Measurements from ENCODE around the gene NRIP1. TPM values are rescaled to one million over a fixed set of nuclear protein-coding genes. Genes with fewer than 3 reads are reported as not detected.

The NRIP1 gene
- total RNA-seq, 2 donors from 2014 or later, result 29.9 to 35.9 TPM

GRCh38 chr21:15077529-15078145, 12.8 kb upstream of the NRIP1 start:
- H3K4me3 Mint-ChIP-seq, result no peak overlapping the region
- no peaks in the 10 kb centered on the region for H3K9me3 Mint-ChIP-seq
- no peak for DNase-seq
- H3K9ac ChIP-seq (ENCODE audit: extremely low read depth, low read length, poor library complexity, severe bottlenecking), result no peak overlapping the region
- no peak overlapping the region for H3K27ac Mint-ChIP-seq
- no peak overlapping the region for H3K27ac ChIP-seq (ENCODE audit: low read depth, low read length)
- no peaks in the 10 kb centered on the region for H3K27me3 Mint-ChIP-seq (ENCODE audit: insufficient read depth)
- H3K36me3 ChIP-seq (ENCODE audit: control insufficient read depth, insufficient read depth, low read length), result no peaks in the 10 kb centered on the region
- H3K27me3 ChIP-seq (ENCODE audit: control insufficient read depth, insufficient read depth, low read length, poor library complexity, severe bottlenecking), result no peaks in the 10 kb centered on the region
- no peaks in the 10 kb centered on the region for H3K9me3 ChIP-seq (ENCODE audit: control insufficient read depth, low read length)
- no peak for TF ChIP-seq CTCF (conservative IDR thresholded peaks at IDR 0.05)
- peaks cover 3% of the 10 kb centered on the region for H3K4me1 ChIP-seq (ENCODE audit: control insufficient read depth, insufficient read depth, low read length)
- H3K4me1 Mint-ChIP-seq, result peaks cover 7% of the 10 kb centered on the region
- 97% methylated on average over 4 of the region's 4 CpGs; no CpG with 5 or more reads in 1 of the 2 experiments for WGBS, 2 experiments (ENCODE audit: insufficient coverage in 1 of 2, insufficient read length in 1 of 2)
- H3K36me3 Mint-ChIP-seq (ENCODE audit: low read depth), result no peaks in the 10 kb centered on the region
- no peak overlapping the region for H3K4me3 ChIP-seq (ENCODE audit: low read length)

DNA sequence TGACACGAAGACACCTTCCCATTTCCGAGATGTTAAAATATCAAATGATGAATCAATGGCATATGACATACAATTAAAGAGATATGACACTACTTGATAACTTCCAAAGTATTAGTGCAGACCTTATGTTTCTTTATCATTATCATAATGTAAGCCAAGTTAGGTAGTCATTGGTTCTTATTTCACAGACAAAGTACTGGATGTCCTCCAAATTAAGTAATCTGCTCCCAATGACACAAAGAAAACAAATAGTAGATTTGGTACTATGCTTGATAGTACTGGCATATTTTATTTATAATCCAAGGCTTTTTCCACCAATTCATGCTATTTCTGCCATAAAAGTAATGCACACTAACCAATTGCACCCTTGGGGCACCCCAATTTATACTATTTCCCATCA, 11.9 kb upstream of the NRIP1 start:
- TF ChIP-seq CTCF (conservative IDR thresholded peaks at IDR 0.05), result no peak
- H3K4me1 Mint-ChIP-seq, result peaks cover 7% of the 10 kb centered on the region

DNA sequence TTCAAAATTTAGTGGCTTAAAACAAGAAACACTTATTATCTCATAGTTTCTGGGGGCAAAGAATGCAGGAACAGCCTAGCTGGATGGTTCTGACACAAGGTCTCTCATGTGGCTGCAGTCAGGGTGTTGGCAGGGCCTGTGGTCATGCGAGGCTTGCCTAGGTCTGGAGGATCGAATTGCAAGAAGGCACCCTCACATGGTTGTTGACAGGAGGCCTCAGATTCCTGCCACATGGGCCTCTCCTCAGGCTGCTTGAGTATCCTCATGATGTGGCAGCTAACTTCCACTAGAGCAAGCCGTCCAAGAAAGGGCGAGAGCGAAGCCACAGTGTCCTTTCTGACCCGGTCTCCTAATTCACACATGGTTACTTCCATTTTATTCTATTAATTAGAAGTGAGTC, 6.2 kb upstream of the NRIP1 start:
- peak; percentile 37 for TF ChIP-seq CTCF (conservative IDR thresholded peaks at IDR 0.05)
- H3K27me3 Mint-ChIP-seq (ENCODE audit: insufficient read depth), result peaks cover 2% of the 10 kb centered on the region
- Histone ChIP-seq H3K4me1 (ENCODE audit: control insufficient read depth, insufficient read depth, low read length) (no peaks in the 10 kb centered on the region), H3K9ac (ENCODE audit: extremely low read depth, low read length, poor library complexity, severe bottlenecking) (no peak overlapping the region), H3K36me3 (ENCODE audit: control insufficient read depth, insufficient read depth, low read length) (no peaks in the 10 kb centered on the region), H3K4me3 (ENCODE audit: low read length) (no peak overlapping the region), H3K27me3 (ENCODE audit: control insufficient read depth, insufficient read depth, low read length, poor library complexity, severe bottlenecking) (no peaks in the 10 kb centered on the region), H3K9me3 (ENCODE audit: control insufficient read depth, low read length) (no peaks in the 10 kb centered on the region), H3K27ac (ENCODE audit: low read depth, low read length) (no peak overlapping the region)
- 77 to 85% methylated on average over 2 to 6 of the region's 6 CpGs for WGBS, 2 experiments (ENCODE audit: insufficient coverage in 1 of 2, insufficient read length in 1 of 2)
- peak; percentile 58 for DNase-seq
- H3K9me3 Mint-ChIP-seq, result no peaks in the 10 kb centered on the region
- H3K36me3 Mint-ChIP-seq (ENCODE audit: low read depth), result no peaks in the 10 kb centered on the region
- no peak overlapping the region for H3K4me3 Mint-ChIP-seq
- H3K27ac Mint-ChIP-seq, result no peak overlapping the region
- H3K4me1 Mint-ChIP-seq, result peaks cover 8% of the 10 kb centered on the region

More for the DNA sequence above, 11.9 kb upstream of the NRIP1 start:
- Histone ChIP-seq H3K9me3 (ENCODE audit: control insufficient read depth, low read length) (no peaks in the 10 kb centered on the region), H3K9ac (ENCODE audit: extremely low read depth, low read length, poor library complexity, severe bottlenecking) (no peak overlapping the region), H3K27ac (ENCODE audit: low read depth, low read length) (no peak overlapping the region), H3K4me1 (ENCODE audit: control insufficient read depth, insufficient read depth, low read length) (peaks cover 3% of the 10 kb centered on the region), H3K36me3 (ENCODE audit: control insufficient read depth, insufficient read depth, low read length) (no peaks in the 10 kb centered on the region), H3K27me3 (ENCODE audit: control insufficient read depth, insufficient read depth, low read length, poor library complexity, severe bottlenecking) (no peaks in the 10 kb centered on the region), H3K4me3 (ENCODE audit: low read length) (no peak overlapping the region)
- DNase-seq, result no peak
- WGBS, 2 experiments (ENCODE audit: insufficient coverage in 1 of 2, insufficient read length in 1 of 2), result 70% methylated on average over 1 of the region's 2 CpGs; no CpG with 5 or more reads in 1 of the 2 experiments
- Mint-ChIP-seq H3K9me3 (no peaks in the 10 kb centered on the region), H3K4me3 (no peak overlapping the region), H3K27me3 (ENCODE audit: insufficient read depth) (no peaks in the 10 kb centered on the region), H3K27ac (no peak overlapping the region), H3K36me3 (ENCODE audit: low read depth) (no peaks in the 10 kb centered on the region)
